ENCODE results near the gene RPL9.

The RPL9 gene

DNA sequence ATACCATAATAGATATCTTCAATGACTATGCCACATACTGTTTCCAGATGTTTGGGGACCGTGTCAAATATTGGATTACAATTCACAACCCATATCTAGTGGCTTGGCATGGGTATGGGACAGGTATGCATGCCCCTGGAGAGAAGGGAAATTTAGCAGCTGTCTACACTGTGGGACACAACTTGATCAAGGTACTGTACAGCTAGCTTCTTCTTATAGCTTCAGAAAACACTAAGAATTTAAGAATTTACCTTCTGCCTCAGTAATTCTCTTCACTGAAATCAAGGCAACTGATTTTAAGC is 51.2 kb downstream of the RPL9 start:
- Histone ChIP-seq H3K9me3 (ENCODE audit: control insufficient read depth, low read depth, low read length) (no peaks in the 10 kb centered on the region), H3K27ac (ENCODE audit: low read length) (no peak overlapping the region), H3K36me3 (ENCODE audit: control insufficient read depth, low read depth, low read length) (no peaks in the 10 kb centered on the region)

DNA sequence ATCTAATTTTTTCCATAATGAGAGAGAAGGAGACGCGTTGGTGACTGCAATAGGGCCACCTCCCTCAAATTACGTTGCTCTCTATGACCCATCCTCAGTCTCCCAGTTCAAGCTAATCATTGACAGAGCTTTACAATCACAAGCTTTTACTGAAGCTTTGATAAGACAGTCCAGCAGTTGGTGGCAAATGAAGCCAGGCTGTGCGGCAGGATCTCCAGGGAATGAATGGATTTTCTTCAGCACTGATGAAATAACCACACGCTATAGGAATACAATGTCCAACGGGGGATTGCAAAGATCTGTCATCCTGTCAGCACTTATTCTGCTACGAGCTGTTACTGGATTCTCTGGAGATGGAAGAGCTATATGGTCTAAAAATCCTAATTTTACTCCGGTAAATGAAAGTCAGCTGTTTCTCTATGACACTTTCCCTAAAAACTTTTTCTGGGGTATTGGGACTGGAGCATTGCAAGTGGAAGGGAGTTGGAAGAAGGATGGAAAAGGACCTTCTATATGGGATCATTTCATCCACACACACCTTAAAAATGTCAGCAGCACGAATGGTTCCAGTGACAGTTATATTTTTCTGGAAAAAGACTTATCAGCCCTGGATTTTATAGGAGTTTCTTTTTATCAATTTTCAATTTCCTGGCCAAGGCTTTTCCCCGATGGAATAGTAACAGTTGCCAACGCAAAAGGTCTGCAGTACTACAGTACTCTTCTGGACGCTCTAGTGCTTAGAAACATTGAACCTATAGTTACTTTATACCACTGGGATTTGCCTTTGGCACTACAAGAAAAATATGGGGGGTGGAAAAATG is 51.7 kb downstream of the RPL9 start, which contains the start of gene KLB:
Gene KLB (plus strand): TSS at position 168 of the 821 bp plus-strand sequence. CDS start 20 bp downstream, at position 188.
- Histone ChIP-seq H3K36me3 (ENCODE audit: control insufficient read depth, low read depth, low read length) (no peaks in the 10 kb centered on the region), H3K4me1 (ENCODE audit: control insufficient read depth, low read depth, low read length) (no peaks in the 10 kb centered on the region), H3K4me3 (ENCODE audit: low read length) (no peak within 1 kb of the TSS), H3K27ac (ENCODE audit: low read length) (no peak within 1 kb of the TSS), H3K27me3 (ENCODE audit: control insufficient read depth, insufficient read depth, low read length) (no peaks in the 10 kb centered on the region), H3K9ac (ENCODE audit: low read length) (no peak within 1 kb of the TSS), H3K9me3 (ENCODE audit: control insufficient read depth, low read depth, low read length) (no peaks in the 10 kb centered on the region)

More for the DNA sequence above, 51.2 kb downstream of the RPL9 start:
- Histone ChIP-seq H3K27me3 (ENCODE audit: control insufficient read depth, insufficient read depth, low read length) (no peaks in the 10 kb centered on the region), H3K9ac (ENCODE audit: low read length) (no peak overlapping the region), H3K4me1 (ENCODE audit: control insufficient read depth, low read depth, low read length) (no peaks in the 10 kb centered on the region), H3K4me3 (ENCODE audit: low read length) (no peak overlapping the region)

Data from iPS-18a (cell line).